H9 (cell line): ENCODE results near the gene WBP1L. TPM values are rescaled to one million over a fixed set of nuclear protein-coding genes. Genes with fewer than 3 reads are reported as not detected.

ENCODE experiments used
- DNase-seq: peaks from one replicate; pipeline ENCODE4 v3.0.0-alpha.2; 2017
- H2AFZ ChIP-seq: one replicate; pipeline ENCODE4 v1.6.1; 2013; ENCODE audit warnings: mild to moderate bottlenecking, low read length, control low read depth, moderate library complexity
- H2AK5ac ChIP-seq: 2 replicates; pipeline ENCODE4 v1.6.1; 2013; ENCODE audit warnings: low read length, control low read depth, mixed read lengths; ENCODE audit not compliant: insufficient read length
- H2BK120ac ChIP-seq: one replicate; pipeline ENCODE4 v1.6.1; 2013; ENCODE audit warnings: low read depth, mild to moderate bottlenecking, low read length, control low read depth, inconsistent platforms; ENCODE audit not compliant: poor library complexity, severe bottlenecking
- H2BK12ac ChIP-seq: 2 replicates; pipeline ENCODE4 v1.6.1; 2013; ENCODE audit warnings: low read length, control low read depth, mixed read lengths, low read depth; ENCODE audit not compliant: insufficient read length
- H2BK15ac ChIP-seq: 2 replicates; pipeline ENCODE4 v1.6.1; 2013; ENCODE audit warnings: low read depth, low read length, control low read depth
- H2BK20ac ChIP-seq: one replicate; pipeline ENCODE4 v1.6.1; 2013; ENCODE audit warnings: low read depth, mild to moderate bottlenecking, low read length, control low read depth, inconsistent platforms; ENCODE audit not compliant: poor library complexity, severe bottlenecking
- H2BK5ac ChIP-seq: 2 replicates; pipeline ENCODE4 v1.6.1; 2013; ENCODE audit warnings: low read length, control low read depth, mixed read lengths; ENCODE audit not compliant: insufficient read length
- H3K14ac ChIP-seq: 2 replicates; pipeline ENCODE4 v1.6.1; 2013; ENCODE audit warnings: low read length, control low read depth; ENCODE audit not compliant: insufficient read depth
- H3K18ac ChIP-seq: 2 replicates; pipeline ENCODE4 v1.6.1; 2013; ENCODE audit warnings: low read depth, mild to moderate bottlenecking, mixed read lengths, low read length, control low read depth; ENCODE audit not compliant: insufficient read length
- H3K23ac ChIP-seq: 2 replicates; pipeline ENCODE4 v1.6.1; 2013; ENCODE audit warnings: low read length, control low read depth, mixed read lengths, low read depth; ENCODE audit not compliant: insufficient read length
- H3K23me2 ChIP-seq: 2 replicates; pipeline ENCODE4 v1.6.1; 2013; ENCODE audit warnings: low read depth, mild to moderate bottlenecking, mixed read lengths, low read length, control low read depth; ENCODE audit not compliant: insufficient read length, poor library complexity, severe bottlenecking
- H3K27ac ChIP-seq: 2 replicates; pipeline ENCODE4 v1.5.1; 2013; ENCODE audit warnings: low read length, control low read depth, mixed read lengths, low read depth; ENCODE audit not compliant: insufficient read length
- H3K27me3 ChIP-seq: 2 replicates; pipeline ENCODE4 v1.6.1; 2013; ENCODE audit warnings: low read length, control low read depth, inconsistent platforms; ENCODE audit not compliant: insufficient read depth
- H3K4ac ChIP-seq: 2 replicates; pipeline ENCODE4 v1.6.1; 2013; ENCODE audit warnings: low read depth, mild to moderate bottlenecking, control low read depth, inconsistent platforms, low read length, moderate library complexity
- H3K4me1 ChIP-seq: 2 replicates; pipeline ENCODE4 v1.6.1; 2013; ENCODE audit warnings: low read length, control low read depth, inconsistent platforms; ENCODE audit not compliant: insufficient read depth
- H3K4me2 ChIP-seq: 2 replicates; pipeline ENCODE4 v1.6.1; 2013; ENCODE audit warnings: low read length, control low read depth, mixed read lengths; ENCODE audit not compliant: insufficient read length, insufficient read depth
- H3K56ac ChIP-seq: 2 replicates; pipeline ENCODE4 v1.6.1; 2013; ENCODE audit warnings: low read depth, mild to moderate bottlenecking, mixed read lengths, low read length, control low read depth; ENCODE audit not compliant: insufficient read length
- H3K79me1 ChIP-seq: 2 replicates; pipeline ENCODE4 v1.6.1; 2013; ENCODE audit warnings: low read depth, mild to moderate bottlenecking, moderate library complexity, low read length, control low read depth, inconsistent platforms; ENCODE audit not compliant: insufficient read depth, poor library complexity, severe bottlenecking
- H3K79me2 ChIP-seq: 2 replicates; pipeline ENCODE4 v1.6.1; 2013; ENCODE audit warnings: low read length, control low read depth, inconsistent platforms; ENCODE audit not compliant: insufficient read depth
- H3K9ac ChIP-seq: 2 replicates; pipeline ENCODE4 v1.6.1; 2013; ENCODE audit warnings: low read length, control low read depth, mixed read lengths; ENCODE audit not compliant: insufficient read length; ENCODE audit errors: extremely low read depth
- H3K9me3 ChIP-seq: one replicate; pipeline ENCODE4 v1.6.1; 2013; ENCODE audit warnings: low read depth, low read length, inconsistent platforms; ENCODE audit not compliant: control insufficient read depth
- H3T11ph ChIP-seq: one replicate; pipeline ENCODE4 v1.6.1; 2013; ENCODE audit warnings: mild to moderate bottlenecking, low read length, control low read depth, inconsistent platforms
- H4K20me1 ChIP-seq: one replicate; pipeline ENCODE4 v1.6.1; 2013; ENCODE audit not compliant: control insufficient read depth, insufficient read length, insufficient read depth
- H4K5ac ChIP-seq: 2 replicates; pipeline ENCODE4 v1.6.1; 2013; ENCODE audit warnings: low read depth, mild to moderate bottlenecking, mixed read lengths, low read length, control low read depth; ENCODE audit not compliant: insufficient read length
- H4K8ac ChIP-seq: replicated peaks from 2 replicates; pipeline ENCODE4 v1.6.1; 2013; ENCODE audit warnings: low read length, control low read depth, mixed read lengths, low read depth; ENCODE audit not compliant: insufficient read length
- H4K91ac ChIP-seq: 2 replicates; pipeline ENCODE4 v1.6.1; 2013; ENCODE audit warnings: low read depth, mild to moderate bottlenecking, moderate library complexity, mixed read lengths, low read length, control low read depth; ENCODE audit not compliant: insufficient read length
- H3K27ac Mint-ChIP-seq, 3 experiments: 2 replicates in 2 of 3; 3 replicates in 1 of 3; pipeline ENCODE4 v1.8.0; 2020 to 2021; ENCODE audit warnings: mixed read lengths in 3 of 3, mild to moderate bottlenecking in 1 of 3, moderate library complexity in 1 of 3
- H3K27me3 Mint-ChIP-seq: 2 replicates; pipeline ENCODE4 v1.8.0; 2021; ENCODE audit warnings: low read depth, mild to moderate bottlenecking, moderate library complexity, mixed read lengths
- H3K36me3 Mint-ChIP-seq, 3 experiments: 2 replicates in 2 of 3; 3 replicates in 1 of 3; pipeline ENCODE4 v1.8.0; 2020 to 2021; ENCODE audit warnings: low read depth in 3 of 3, mixed read lengths in 3 of 3; ENCODE audit not compliant: insufficient read depth in 1 of 3
- H3K4me1 Mint-ChIP-seq, 2 experiments: 2 replicates each; pipeline ENCODE4 v1.8.0; 2020; ENCODE audit warnings: mixed read lengths in 2 of 2
- H3K4me3 Mint-ChIP-seq, 2 experiments: 2 replicates in 1 of 2; 3 replicates in 1 of 2; pipeline ENCODE4 v1.8.0; 2020 to 2021; ENCODE audit warnings: mild to moderate bottlenecking in 2 of 2, mixed read lengths in 2 of 2, moderate library complexity in 1 of 2
- H3K9me3 Mint-ChIP-seq, 2 experiments: 2 replicates in 1 of 2; 3 replicates in 1 of 2; pipeline ENCODE4 v1.8.0; 2020; ENCODE audit warnings: mild to moderate bottlenecking in 2 of 2, mixed read lengths in 2 of 2, moderate library complexity in 1 of 2
- whole genome bisulfite sequencing: extraction: QIAGEN DNeasy Blood & Tissue Kit; methylation state at CpG from one replicate; pipeline ENCODE4 v1.1.7; 2013; ENCODE audit warnings: missing lambda C conversion rate, low lambda C conversion rate, mixed read lengths; ENCODE audit not compliant: insufficient read length; ENCODE audit errors: extremely low coverage; 5-methylcytosine and 5-hydroxymethylcytosine counted together
- total RNA-seq: library from RNA; stranded (reverse); gene quantifications from 2 replicates; pipeline ENCODE4 v1.2.1, GENCODE V29; 2021
- TF ChIP-seq, protein P1 (sequence below): fragments of 200-600 bp; sonication (generic); conservative IDR thresholded peaks from 3 replicates; pipeline ENCODE4 v1.8.0; 2021; ENCODE audit warnings: antibody characterized with exemption, mild to moderate bottlenecking

The WBP1L gene
- total RNA-seq, 1 experiment from 2014 or later, result 23.8 TPM

DNA sequence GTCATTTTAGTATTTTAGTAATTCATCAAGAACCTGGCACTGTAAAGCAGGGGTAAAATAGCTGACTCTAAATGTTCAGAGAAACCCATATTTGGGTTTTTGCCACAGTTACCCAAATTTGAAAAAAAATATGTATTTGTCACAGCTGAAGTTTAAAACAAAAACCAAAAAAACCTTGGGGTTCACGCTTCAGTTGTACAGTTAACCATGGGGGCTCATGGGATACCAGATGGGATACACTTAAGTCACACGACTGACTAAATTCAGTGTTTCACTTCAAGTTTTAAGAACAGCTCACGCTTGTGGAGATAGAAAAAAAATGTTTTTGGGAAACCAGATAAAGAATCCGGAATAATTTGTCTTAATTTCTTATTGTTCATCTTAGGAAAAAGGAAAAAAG lies 31.7 kb upstream of the WBP1L start:
- no peak overlapping the region for H3T11ph ChIP-seq
- no peak overlapping the region for H2AK5ac ChIP-seq
- H2BK120ac ChIP-seq, result no peak overlapping the region
- peaks cover 3% of the 10 kb centered on the region for H3K79me1 ChIP-seq
- no peak overlapping the region for H3K9ac ChIP-seq
- no peak overlapping the region for H3K27ac ChIP-seq
- no peaks in the 10 kb centered on the region for H4K20me1 ChIP-seq
- Mint-ChIP-seq H3K27ac (no peak overlapping the region), H3K27me3 (no peaks in the 10 kb centered on the region), H3K36me3 (peaks cover 2 to 11% (median 8%) of the 10 kb centered on the region in 3 experiments; a peak in 5 of 7 replicates), H3K4me1 (peaks cover 22 to 27% of the 10 kb centered on the region in 2 experiments), H3K9me3 (no peaks in the 10 kb centered on the region), H3K4me3 (peak overlapping the region in 1 of 2 experiments; percentile 59; a peak in 1 of 5 replicates)
- no peak overlapping the region for H2AFZ ChIP-seq
- no peak overlapping the region for H3K18ac ChIP-seq
- H3K23ac ChIP-seq, result no peak overlapping the region
- TF ChIP-seq, protein P1, sequence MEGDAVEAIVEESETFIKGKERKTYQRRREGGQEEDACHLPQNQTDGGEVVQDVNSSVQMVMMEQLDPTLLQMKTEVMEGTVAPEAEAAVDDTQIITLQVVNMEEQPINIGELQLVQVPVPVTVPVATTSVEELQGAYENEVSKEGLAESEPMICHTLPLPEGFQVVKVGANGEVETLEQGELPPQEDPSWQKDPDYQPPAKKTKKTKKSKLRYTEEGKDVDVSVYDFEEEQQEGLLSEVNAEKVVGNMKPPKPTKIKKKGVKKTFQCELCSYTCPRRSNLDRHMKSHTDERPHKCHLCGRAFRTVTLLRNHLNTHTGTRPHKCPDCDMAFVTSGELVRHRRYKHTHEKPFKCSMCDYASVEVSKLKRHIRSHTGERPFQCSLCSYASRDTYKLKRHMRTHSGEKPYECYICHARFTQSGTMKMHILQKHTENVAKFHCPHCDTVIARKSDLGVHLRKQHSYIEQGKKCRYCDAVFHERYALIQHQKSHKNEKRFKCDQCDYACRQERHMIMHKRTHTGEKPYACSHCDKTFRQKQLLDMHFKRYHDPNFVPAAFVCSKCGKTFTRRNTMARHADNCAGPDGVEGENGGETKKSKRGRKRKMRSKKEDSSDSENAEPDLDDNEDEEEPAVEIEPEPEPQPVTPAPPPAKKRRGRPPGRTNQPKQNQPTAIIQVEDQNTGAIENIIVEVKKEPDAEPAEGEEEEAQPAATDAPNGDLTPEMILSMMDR, result no peak
- peaks cover 11% of the 10 kb centered on the region for H3K23me2 ChIP-seq
- no peaks in the 10 kb centered on the region for H3K27me3 ChIP-seq
- no peak overlapping the region for H3K4me2 ChIP-seq
- no peak overlapping the region for H4K91ac ChIP-seq
- H2BK12ac ChIP-seq, result no peak overlapping the region
- no peak overlapping the region for H3K4ac ChIP-seq
- no CpG with 5 or more reads among the region's 4 CpGs for WGBS
- H3K9me3 ChIP-seq, result no peaks in the 10 kb centered on the region
- no peak overlapping the region for H4K8ac ChIP-seq
- H2BK5ac ChIP-seq, result no peak overlapping the region
- no peak overlapping the region for H2BK20ac ChIP-seq
- H3K4me1 ChIP-seq, result peaks cover 2% of the 10 kb centered on the region; the same call in 1 of the 2 replicates
- H3K14ac ChIP-seq, result no peak overlapping the region
- H4K5ac ChIP-seq, result no peak overlapping the region
- no peak for DNase-seq
- no peak overlapping the region for H2BK15ac ChIP-seq
- peaks cover 3% of the 10 kb centered on the region; the same call in 1 of the 2 replicates for H3K79me2 ChIP-seq
- H3K56ac ChIP-seq, result no peak overlapping the region
